GM18873 (cell line): ENCODE data around the gene FCHSD1.
"Not testable (repeated sequence)": the region's sequence is repeated elsewhere in the genome, so short reads cannot be mapped to it uniquely, and the experiment has no call there.

ENCODE experiments used
- ATAC-seq: cut with Tn5 transposase; IDR thresholded peaks from one replicate; pipeline ENCODE4 v1.9.1; 2021; ENCODE audit warnings: mild to moderate bottlenecking, moderate library complexity, moderate number of reproducible peaks; ENCODE audit not compliant: unreplicated experiment, low FRiP score

The FCHSD1 gene

GRCh38 chr5:141618804-141619554 is 32.2 kb downstream of the FCHSD1 start, which contains the start of gene DIAPH1:
DIAPH1 (minus strand) TSS chr5:141619000; CDS start chr5:141618914, 86 bp downstream.
- peak; percentile 64 for ATAC-seq

- ATAC-seq: peak; percentile 24
These were observed 33.0 kb downstream of the FCHSD1 start for GRCh38 chr5:141618030-141618803.

GRCh38 chr5:141617682-141618029 is 33.6 kb downstream of the FCHSD1 start:
- ATAC-seq: no peak

GRCh38 chr5:141617128-141617527 is 34.1 kb downstream of the FCHSD1 start:
- ATAC-seq: no peak

GRCh38 chr5:141615991-141616720 is 35.1 kb downstream of the FCHSD1 start:
- no peak for ATAC-seq

GRCh38 chr5:141613344-141613743 is 37.9 kb downstream of the FCHSD1 start:
- ATAC-seq: no peak

GRCh38 chr5:141611289-141611688 is 39.9 kb downstream of the FCHSD1 start:
- no peak for ATAC-seq

- ATAC-seq: not testable (repeated sequence)
These were observed 41.3 kb downstream of the FCHSD1 start for GRCh38 chr5:141609921-141610320.

- no peak for ATAC-seq
These were observed 42.2 kb downstream of the FCHSD1 start for GRCh38 chr5:141609044-141609443.

- no peak for ATAC-seq
These were observed 42.7 kb downstream of the FCHSD1 start for GRCh38 chr5:141608557-141608956.

- no peak for ATAC-seq
These were observed 43.2 kb downstream of the FCHSD1 start for GRCh38 chr5:141608046-141608445.

GRCh38 chr5:141605523-141606277 is 45.5 kb downstream of the FCHSD1 start:
- peak; percentile 92 for ATAC-seq

- no peak for ATAC-seq
These were observed 47.1 kb downstream of the FCHSD1 start for GRCh38 chr5:141603923-141604717.

- ATAC-seq: no peak
These were observed 48.6 kb downstream of the FCHSD1 start for GRCh38 chr5:141602606-141603005.

- no peak for ATAC-seq
These were observed 52.5 kb downstream of the FCHSD1 start for GRCh38 chr5:141598391-141599345.

GRCh38 chr5:141597814-141598213 is 53.4 kb downstream of the FCHSD1 start:
- no peak for ATAC-seq

GRCh38 chr5:141597394-141597793 is 53.8 kb downstream of the FCHSD1 start:
- ATAC-seq: no peak

GRCh38 chr5:141596867-141597266 is 54.4 kb downstream of the FCHSD1 start:
- no peak for ATAC-seq
